GM12873 (cell line): ENCODE data around the gene STXBP2.

Experiments
- CTCF ChIP-seq: IDR thresholded peaks from 2 replicates; pipeline ENCODE4 v1.5.1; 2012; ENCODE audit warnings: low read depth, mild to moderate bottlenecking, moderate library complexity, low read length, control low read depth; ENCODE audit not compliant: insufficient read depth; ENCODE audit errors: missing control alignments

The STXBP2 gene

GRCh38 chr19:7600721-7601120, 36.2 kb upstream of the STXBP2 start:
- no peak for TF ChIP-seq CTCF

- TF ChIP-seq CTCF: no peak
These were observed 34.5 kb upstream of the STXBP2 start for GRCh38 chr19:7602240-7602934.

GRCh38 chr19:7602935-7603497, 33.9 kb upstream of the STXBP2 start:
- TF ChIP-seq CTCF: no peak

- TF ChIP-seq CTCF: no peak
These were observed 33.0 kb upstream of the STXBP2 start for GRCh38 chr19:7603919-7604318.

- no peak for TF ChIP-seq CTCF
These were observed 31.3 kb upstream of the STXBP2 start for GRCh38 chr19:7605490-7606222.

GRCh38 chr19:7606289-7606688, 30.6 kb upstream of the STXBP2 start:
- TF ChIP-seq CTCF: no peak

- TF ChIP-seq CTCF: no peak
These were observed 29.6 kb upstream of the STXBP2 start for GRCh38 chr19:7607212-7607873.
